A549 (cell line): ENCODE results near the gene CA10. TPM values are rescaled to one million over a fixed set of nuclear protein-coding genes. Genes with fewer than 3 reads are reported as not detected.

ENCODE experiments used
- ATAC-seq, 2 experiments: fragments of 200-7000 bp in 1 of 2; fragments of >200 bp in 1 of 2; cut with Nextera tagmentation in 1 of 2; cut with Tn5 transposase in 1 of 2; 3 replicates each; pipeline versions ENCODE4 v1.8.0 to v1.9.1; 2018 to 2020; ENCODE audit warnings: mild to moderate bottlenecking in 1 of 2, moderate library complexity in 1 of 2
- CTCF ChIA-PET: fragments of 300-600 bp; sonication (Branson Sonifier 250); formaldehyde crosslinking; extraction: SDS; loops from one replicate; lab custom pipeline; 2021; ENCODE audit warnings: antibody characterized with exemption, inconsistent platforms; lab: Yijun Ruan, JAX
- POLR2A ChIA-PET: fragments of 350-600 bp; formaldehyde crosslinking; extraction: SDS; loops from one replicate; lab custom pipeline; 2021; ENCODE audit warnings: antibody characterized with exemption, inconsistent platforms; lab: Yijun Ruan, JAX
- DNase-seq, 2 experiments: peaks; one replicate each; pipeline versions ENCODE4 v3.0.0 to v3.0.0-alpha.2; 2011 to 2016; ENCODE audit warnings: low read depth in 1 of 2, low spot score in 1 of 2
- FAIRE-seq: peaks from 2 replicates; lab custom pipeline; 2011; peaks lifted over from hg19 to GRCh38; lab: Jason Lieb, UNC
- H3K27ac ChIP-seq, 2 experiments: fragments of >200 bp; sonication (Bioruptor Twin); formaldehyde crosslinking; 3 replicates each; pipeline ENCODE4 v1.5.1; 2016 to 2017
- H3K4me1 ChIP-seq: fragments of >200 bp; sonication (Bioruptor Twin); formaldehyde crosslinking; 3 replicates; pipeline ENCODE4 v1.6.1; 2016
- H3K4me2 ChIP-seq: fragments of >200 bp; sonication (Bioruptor Twin); formaldehyde crosslinking; 3 replicates; pipeline ENCODE4 v1.6.1; 2016
- H3K4me3 ChIP-seq: fragments of >200 bp; sonication (Bioruptor Twin); formaldehyde crosslinking; 3 replicates; pipeline ENCODE4 v1.5.1; 2016
- H3K9me3 ChIP-seq: fragments of >200 bp; sonication (Bioruptor Twin); formaldehyde crosslinking; 3 replicates; pipeline ENCODE4 v1.6.1; 2016
- CBX2 ChIP-seq: fragments of 200-600 bp; sonication (generic); IDR thresholded peaks from 2 replicates; pipeline ENCODE4 v1.6.1; 2016; ENCODE audit warnings: low read depth, mild to moderate bottlenecking, borderline replicate concordance
- CEBPB ChIP-seq, 2 experiments: fragments of >200 bp in 1 of 2; sonication (Bioruptor Twin) in 1 of 2; formaldehyde crosslinking in 1 of 2; IDR thresholded peaks; 2 replicates each; pipeline ENCODE4 v1.6.1; 2012 to 2016
- CHD2 ChIP-seq: fragments of 150-350 bp; IDR thresholded peaks from 2 replicates; pipeline ENCODE4 v1.6.1; 2014; ENCODE audit warnings: low read length; ENCODE audit not compliant: partially characterized antibody
- CHD4 ChIP-seq: fragments of 200-600 bp; sonication (generic); IDR thresholded peaks from 2 replicates; pipeline ENCODE4 v1.6.1; 2016; ENCODE audit warnings: antibody characterized with exemption, mild to moderate bottlenecking, borderline replicate concordance
- FOSB ChIP-seq: fragments of 250-450 bp; sonication (Bioruptor Pico); IDR thresholded peaks from 2 replicates; pipeline ENCODE4 v1.5.0; 2020; ENCODE audit warnings: mild to moderate bottlenecking, moderate library complexity
- FOSL2 ChIP-seq, 2 experiments: fragments of 450-650 bp in 1 of 2; fragments of >200 bp in 1 of 2; sonication (Bioruptor Twin) in 1 of 2; formaldehyde crosslinking; IDR thresholded peaks; 2 replicates each; pipeline versions ENCODE4 v1.5.0 to v1.6.1; 2016 to 2020; ENCODE audit warnings: mild to moderate bottlenecking in 1 of 2, moderate library complexity in 1 of 2
- HEYL ChIP-seq: fragments of 250-450 bp; sonication (Bioruptor Pico); IDR thresholded peaks from 2 replicates; pipeline ENCODE4 v1.8.0; 2021; ENCODE audit warnings: mild to moderate bottlenecking, moderate library complexity
- HMGXB4 ChIP-seq: fragments of 250-450 bp; sonication (Bioruptor Pico); IDR thresholded peaks from 2 replicates; pipeline ENCODE4 v1.5.0; 2021; ENCODE audit warnings: mild to moderate bottlenecking, moderate library complexity, borderline replicate concordance
- HOXB13 ChIP-seq: fragments of 250-450 bp; sonication (Bioruptor Pico); IDR thresholded peaks from 2 replicates; pipeline ENCODE4 v1.5.0; 2020; ENCODE audit warnings: low read depth, mild to moderate bottlenecking, moderate library complexity
- JUN ChIP-seq, 2 experiments: fragments of >200 bp; sonication (Bioruptor Twin); formaldehyde crosslinking; IDR thresholded peaks; 2 replicates in 1 of 2; 3 replicates in 1 of 2; pipeline ENCODE4 v1.6.1; 2016 to 2017
- KDM1A ChIP-seq: fragments of 200-600 bp; sonication (generic); IDR thresholded peaks from 2 replicates; pipeline ENCODE4 v1.6.1; 2016; ENCODE audit warnings: low read depth, mild to moderate bottlenecking
- KDM5A ChIP-seq: fragments of 200-600 bp; sonication (generic); IDR thresholded peaks from 2 replicates; pipeline ENCODE4 v1.6.1; 2016; ENCODE audit warnings: antibody characterized with exemption, mild to moderate bottlenecking
- MAX ChIP-seq: IDR thresholded peaks from 2 replicates; pipeline ENCODE4 v1.6.1; 2012
- MAZ ChIP-seq: fragments of 150-350 bp; IDR thresholded peaks from 2 replicates; pipeline ENCODE4 v1.6.1; 2014; ENCODE audit warnings: antibody characterized with exemption, low read depth, low read length, borderline replicate concordance
- MYC ChIP-seq: IDR thresholded peaks from 2 replicates; pipeline ENCODE4 v1.6.1; 2012; ENCODE audit warnings: mild to moderate bottlenecking, inconsistent platforms, low read length, improper control_type of control experiment, borderline replicate concordance
- NR3C1 ChIP-seq: fragments of >200 bp; sonication (Bioruptor Twin); formaldehyde crosslinking; IDR thresholded peaks from 3 replicates; pipeline ENCODE4 v1.6.1; 2017
- PBX3 ChIP-seq: IDR thresholded peaks from 2 replicates; pipeline ENCODE4 v1.6.1; 2012
- RAD21 ChIP-seq, 2 experiments: fragments of >200 bp in 1 of 2; sonication (Bioruptor Twin) in 1 of 2; formaldehyde crosslinking in 1 of 2; IDR thresholded peaks in 1 of 2; conservative IDR thresholded peaks in 1 of 2; 2 replicates in 1 of 2; 3 replicates in 1 of 2; pipeline ENCODE4 v1.6.1; 2012 to 2018; ENCODE audit warnings: inconsistent platforms in 1 of 2
- RARB ChIP-seq: fragments of 250-450 bp; sonication (Bioruptor Pico); IDR thresholded peaks from 2 replicates; pipeline ENCODE4 v1.8.0; 2021; ENCODE audit warnings: mild to moderate bottlenecking, moderate library complexity
- RCOR1 ChIP-seq: fragments of 150-350 bp; IDR thresholded peaks from 2 replicates; pipeline ENCODE4 v1.6.1; 2014; ENCODE audit warnings: antibody characterized with exemption, low read length, low read depth
- SMC3 ChIP-seq: fragments of >200 bp; sonication (Bioruptor Twin); formaldehyde crosslinking; IDR thresholded peaks from 3 replicates; pipeline ENCODE4 v1.6.1; 2018; ENCODE audit warnings: inconsistent platforms
- TP53 ChIP-seq: fragments of 250-450 bp; sonication (Bioruptor Pico); IDR thresholded peaks from 2 replicates; pipeline ENCODE4 v1.5.0; 2021; ENCODE audit warnings: mild to moderate bottlenecking, moderate library complexity
- ZFP36 ChIP-seq: fragments of 450-650 bp; IDR thresholded peaks from 2 replicates; pipeline ENCODE4 v1.6.1; 2014; ENCODE audit warnings: borderline replicate concordance; ENCODE audit not compliant: partially characterized antibody
- WGBS: methylation state at CpG from one replicate; pipeline ENCODE4 v1.1.6; 2017; ENCODE audit errors: missing lambda C conversion rate; 5-methylcytosine and 5-hydroxymethylcytosine counted together
- polyA plus RNA-seq, 4 experiments: library from polyadenylated mRNA; depleted of rRNA in 3 of 4; stranded (reverse); fragments of >200 nt; fragmentation: RNase III in 1 of 4; extraction: RNeasy Plus Mini Kit Qiagen cat#74134 plus additional on column Dnase treatment in 1 of 4; gene quantifications; 2 replicates in 3 of 4; 3 replicates in 1 of 4; pipeline ENCODE4 v1.2.3, GENCODE V29; 2011 to 2017
- TF ChIP-seq, protein P1 (sequence below): fragments of >200 bp; sonication (Bioruptor Twin); formaldehyde crosslinking; IDR thresholded peaks from 3 replicates; pipeline ENCODE4 v1.6.1; 2016
- TF ChIP-seq, protein P2 (sequence below): fragments of >200 bp; sonication (Bioruptor Twin); formaldehyde crosslinking; IDR thresholded peaks from 2 replicates; pipeline ENCODE4 v1.6.1; 2016

CA10 gene
- polyA plus RNA-seq, 2 of the 4 experiments (the other 2 are of a cell fraction), result not detected

DNA sequence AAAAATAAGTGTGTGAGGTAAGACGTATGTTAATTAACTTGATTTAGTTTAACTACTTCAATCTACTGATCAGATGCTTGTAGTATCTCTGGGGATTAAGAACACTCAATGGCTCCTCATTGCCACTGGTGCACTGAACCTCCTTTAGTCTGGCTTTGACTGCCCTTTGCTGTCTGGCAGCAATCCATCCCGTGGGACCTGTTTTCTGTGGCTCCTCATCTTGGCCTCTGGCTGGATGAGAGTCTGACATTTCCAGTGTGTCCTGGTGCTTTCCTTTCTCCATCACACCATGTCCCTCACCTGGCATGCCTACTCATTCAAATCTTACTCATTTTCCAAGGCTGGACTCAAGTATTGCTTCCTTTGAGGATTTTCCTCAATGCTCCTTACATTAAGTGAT, 212.2 kb downstream of the CA10 start:
- ATAC-seq (no peak), DNase-seq (no peak), FAIRE-seq (no peak)
- Histone ChIP-seq H3K27ac (no peak overlapping the region), H3K4me1 (no peaks in the 10 kb centered on the region), H3K4me3 (no peak overlapping the region), H3K4me2 (no peak overlapping the region), H3K9me3 (no peaks in the 10 kb centered on the region)
- ChIA-PET CTCF (no interaction called here), POLR2A (no interaction called here)
- WGBS, result 22% methylated on average over 2 of the region's 2 CpGs
- TF ChIP-seq RARB, result no peak
- TF ChIP-seq CBX2, result no peak
- no peak for TF ChIP-seq HMGXB4 (CRISPR knock-in tag)
- no peak for TF ChIP-seq CHD4

GRCh38 chr17:51941272-51941671, 217.2 kb downstream of the CA10 start:
- ATAC-seq, result no peak
- Histone ChIP-seq H3K9me3 (no peaks in the 10 kb centered on the region), H3K4me1 (no peaks in the 10 kb centered on the region), H3K4me3 (no peak overlapping the region), H3K4me2 (no peak overlapping the region), H3K27ac (no peak overlapping the region)
- peak; percentile 28 for FAIRE-seq
- POLR2A ChIA-PET, result no interaction called here
- DNase-seq, result no peak
- TF ChIP-seq, protein P1, sequence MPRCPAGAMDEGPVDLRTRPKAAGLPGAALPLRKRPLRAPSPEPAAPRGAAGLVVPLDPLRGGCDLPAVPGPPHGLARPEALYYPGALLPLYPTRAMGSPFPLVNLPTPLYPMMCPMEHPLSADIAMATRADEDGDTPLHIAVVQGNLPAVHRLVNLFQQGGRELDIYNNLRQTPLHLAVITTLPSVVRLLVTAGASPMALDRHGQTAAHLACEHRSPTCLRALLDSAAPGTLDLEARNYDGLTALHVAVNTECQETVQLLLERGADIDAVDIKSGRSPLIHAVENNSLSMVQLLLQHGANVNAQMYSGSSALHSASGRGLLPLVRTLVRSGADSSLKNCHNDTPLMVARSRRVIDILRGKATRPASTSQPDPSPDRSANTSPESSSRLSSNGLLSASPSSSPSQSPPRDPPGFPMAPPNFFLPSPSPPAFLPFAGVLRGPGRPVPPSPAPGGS, result no peak
- TF ChIP-seq NR3C1 (no peak), MAZ (no peak), ZFP36 (no peak), MYC (no peak), CHD2 (no peak), HOXB13 (CRISPR knock-in tag) (no peak), KDM1A (no peak), KDM5A (no peak), PBX3 (no peak), MAX (no peak), JUN (IDR thresholded peaks at IDR 0.05) (no peak), FOSL2 (IDR thresholded peaks at IDR 0.05) (no peak), FOSL2 (CRISPR knock-in tag; IDR thresholded peaks at IDR 0.05) (no peak), SMC3 (no peak), CHD4 (no peak), HEYL (CRISPR knock-in tag) (no peak)
- TF ChIP-seq, protein P2, sequence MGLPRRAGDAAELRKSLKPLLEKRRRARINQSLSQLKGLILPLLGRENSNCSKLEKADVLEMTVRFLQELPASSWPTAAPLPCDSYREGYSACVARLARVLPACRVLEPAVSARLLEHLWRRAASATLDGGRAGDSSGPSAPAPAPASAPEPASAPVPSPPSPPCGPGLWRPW, result no peak
- CTCF ChIA-PET, result no interaction called here
- 3% methylated on average over 3 of the region's 3 CpGs for WGBS

DNA sequence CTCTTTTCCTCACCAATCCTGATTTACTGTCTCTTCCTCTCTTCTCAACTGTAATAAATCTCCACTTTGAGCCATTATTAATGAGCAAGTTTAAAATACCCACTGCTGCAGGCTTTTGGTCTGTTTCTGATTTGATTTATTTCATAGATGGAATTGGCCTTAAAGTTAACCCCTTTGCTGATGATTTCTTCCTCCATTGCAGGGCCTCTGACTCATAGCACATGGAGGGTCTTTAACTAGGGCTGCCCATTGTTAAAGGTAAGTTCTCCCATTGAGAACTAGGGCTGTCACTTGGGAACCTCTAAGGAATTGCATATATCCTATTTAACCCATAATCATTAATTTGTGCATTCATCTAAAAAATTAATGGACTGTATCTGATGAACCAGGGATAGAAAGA, 221.2 kb downstream of the CA10 start:
- no peaks in the 10 kb centered on the region for H3K4me1 ChIP-seq
- no peak overlapping the region for H3K4me2 ChIP-seq
- FAIRE-seq, result no peak
- TF ChIP-seq RAD21 (conservative IDR thresholded peaks at IDR 0.05 in 1 of 2, IDR thresholded peaks at IDR 0.05 in 1 of 2) (no peak), CEBPB (IDR thresholded peaks at IDR 0.05) (no peak), FOSB (CRISPR knock-in tag) (no peak), RCOR1 (no peak), HOXB13 (CRISPR knock-in tag) (no peak), PBX3 (no peak), MAZ (no peak), TP53 (CRISPR knock-in tag) (no peak), CBX2 (no peak), SMC3 (no peak), CHD2 (no peak)
- H3K27ac ChIP-seq, result no peak overlapping the region
- ATAC-seq, result no peak
- no peak for DNase-seq
- H3K4me3 ChIP-seq, result no peak overlapping the region
- CTCF ChIA-PET, result interaction anchor here (1.1 kb wide), 1 partner anchor 18 kb away, joined by 3 read pairs; no protein-coding TSS in a partner anchor
- H3K9me3 ChIP-seq, result no peaks in the 10 kb centered on the region
- POLR2A ChIA-PET, result no interaction called here
